Measurements from ENCODE around the gene ANO2.

ANO2 gene

GRCh38 chr12:5945071-5946008, at the start of gene ANO2:
Gene ANO2 (minus strand): TSS chr12:5945259. CDS start chr12:5945217, 42 bp downstream.
- no peak for FAIRE-seq
- DNase-seq (ENCODE audit: extremely low spot score, insufficient read length, low read depth) = no peak

GRCh38 chr12:5989621-5990020, 44.6 kb upstream of the ANO2 start:
- FAIRE-seq (no peak), DNase-seq (ENCODE audit: extremely low spot score, insufficient read length, low read depth) (no peak)

- DNase-seq (ENCODE audit: extremely low spot score, insufficient read length, low read depth) (peak; percentile 55), FAIRE-seq (peak; percentile 66)
Measured at GRCh38 chr12:5988659-5989116, 43.6 kb upstream of the ANO2 start.

- FAIRE-seq = no peak
- DNase-seq (ENCODE audit: extremely low spot score, insufficient read length, low read depth) = no peak
Measured at GRCh38 chr12:5988088-5988487, 43.0 kb upstream of the ANO2 start.

- DNase-seq (ENCODE audit: extremely low spot score, insufficient read length, low read depth) (no peak), FAIRE-seq (no peak)
Measured at GRCh38 chr12:5987573-5987972, 42.5 kb upstream of the ANO2 start.

- DNase-seq (ENCODE audit: extremely low spot score, insufficient read length, low read depth) = no peak
- no peak for FAIRE-seq
Measured at GRCh38 chr12:5985471-5985870, 40.4 kb upstream of the ANO2 start.

- FAIRE-seq (no peak), DNase-seq (ENCODE audit: extremely low spot score, insufficient read length, low read depth) (no peak)
Measured at GRCh38 chr12:5984873-5985272, 39.8 kb upstream of the ANO2 start.

GRCh38 chr12:5982106-5982505, 37.0 kb upstream of the ANO2 start:
- FAIRE-seq (no peak), DNase-seq (ENCODE audit: extremely low spot score, insufficient read length, low read depth) (no peak)

- FAIRE-seq = no peak
Measured at GRCh38 chr12:5977556-5977955, 32.5 kb upstream of the ANO2 start.

GRCh38 chr12:5976711-5977110, 31.7 kb upstream of the ANO2 start:
- DNase-seq (ENCODE audit: extremely low spot score, insufficient read length, low read depth) (no peak), FAIRE-seq (no peak)

More at GRCh38 chr12:5977556-5977955, 32.5 kb upstream of the ANO2 start:
- no peak for DNase-seq (ENCODE audit: extremely low spot score, insufficient read length, low read depth)

GRCh38 chr12:5976196-5976595, 31.1 kb upstream of the ANO2 start:
- FAIRE-seq (no peak), DNase-seq (ENCODE audit: extremely low spot score, insufficient read length, low read depth) (no peak)

- FAIRE-seq (no peak), DNase-seq (ENCODE audit: extremely low spot score, insufficient read length, low read depth) (no peak)
Measured at GRCh38 chr12:5973461-5974115, 28.5 kb upstream of the ANO2 start.

GRCh38 chr12:5972387-5972786, 27.3 kb upstream of the ANO2 start:
- DNase-seq (ENCODE audit: extremely low spot score, insufficient read length, low read depth) (no peak), FAIRE-seq (no peak)

GRCh38 chr12:5971194-5971850, 26.3 kb upstream of the ANO2 start:
- FAIRE-seq (no peak), DNase-seq (ENCODE audit: extremely low spot score, insufficient read length, low read depth) (no peak)

- no peak for FAIRE-seq
- DNase-seq (ENCODE audit: extremely low spot score, insufficient read length, low read depth) = no peak
Measured at GRCh38 chr12:5969974-5970690, 25.1 kb upstream of the ANO2 start.

- FAIRE-seq (no peak), DNase-seq (ENCODE audit: extremely low spot score, insufficient read length, low read depth) (no peak)
Measured at GRCh38 chr12:5969156-5969973, 24.3 kb upstream of the ANO2 start.

GRCh38 chr12:5967645-5968415, 22.8 kb upstream of the ANO2 start:
- DNase-seq (ENCODE audit: extremely low spot score, insufficient read length, low read depth) (no peak), FAIRE-seq (no peak)

GRCh38 chr12:5966486-5967095, 21.5 kb upstream of the ANO2 start:
- FAIRE-seq = no peak

More at GRCh38 chr12:5966486-5967095, 21.5 kb upstream of the ANO2 start:
- DNase-seq (ENCODE audit: extremely low spot score, insufficient read length, low read depth) = no peak

Measured in GM18507 (cell line).